ENCODE results near the gene HTRA2.

Gene HTRA2

GRCh38 chr2:74516650-74517049, 13.1 kb upstream of the HTRA2 start:
- DNase-seq = no peak

GRCh38 chr2:74522516-74522915, 7.2 kb upstream of the HTRA2 start:
- DNase-seq = no peak

- DNase-seq = no peak
Observed at GRCh38 chr2:74524005-74524404, 5.7 kb upstream of the HTRA2 start.

DNA sequence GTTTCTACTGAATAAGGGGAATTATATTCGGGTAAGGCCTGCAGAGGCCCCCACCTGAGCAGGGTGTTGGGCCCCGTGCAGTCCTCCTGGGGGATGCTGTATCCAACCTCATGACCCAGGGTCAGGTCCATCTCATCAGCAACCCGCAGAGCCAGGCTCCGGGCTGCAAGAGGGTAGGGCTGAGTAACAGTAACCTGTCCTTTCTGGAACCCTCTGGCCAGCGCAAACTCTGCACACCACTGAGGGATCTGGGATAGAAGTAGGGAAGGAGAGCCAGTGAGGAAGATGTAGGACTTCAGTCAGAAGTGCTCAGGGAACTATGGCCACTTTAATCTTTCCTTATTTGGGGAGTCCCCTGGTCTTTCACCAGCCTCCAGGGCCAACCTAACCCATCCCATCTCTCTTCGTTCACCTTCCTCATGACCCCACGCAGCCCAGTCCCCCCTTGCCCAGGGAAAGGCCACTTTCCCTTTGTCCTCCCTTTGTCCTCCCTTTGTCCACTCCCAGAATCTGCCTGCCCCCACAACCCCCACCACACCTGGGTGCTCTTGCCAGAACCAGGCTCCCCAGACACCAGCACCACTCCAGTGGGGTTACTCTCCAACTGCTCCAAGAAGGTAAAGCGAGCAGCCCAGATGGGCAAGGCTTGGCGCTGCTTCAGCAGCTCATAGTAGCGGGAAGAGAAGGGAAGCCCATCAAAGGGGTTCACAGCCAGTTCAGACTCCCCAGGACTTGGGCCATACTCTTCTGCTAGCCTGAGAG, 4.6 kb upstream of the HTRA2 start:
- no peak for DNase-seq

- peak; percentile 69 for DNase-seq
Observed at GRCh38 chr2:74525717-74526648, 3.8 kb upstream of the HTRA2 start, which contains the start of gene DQX1. TSS of gene DQX1 (minus strand) at chr2:74526231. CDS start at chr2:74525729, 502 bp downstream.

DNA sequence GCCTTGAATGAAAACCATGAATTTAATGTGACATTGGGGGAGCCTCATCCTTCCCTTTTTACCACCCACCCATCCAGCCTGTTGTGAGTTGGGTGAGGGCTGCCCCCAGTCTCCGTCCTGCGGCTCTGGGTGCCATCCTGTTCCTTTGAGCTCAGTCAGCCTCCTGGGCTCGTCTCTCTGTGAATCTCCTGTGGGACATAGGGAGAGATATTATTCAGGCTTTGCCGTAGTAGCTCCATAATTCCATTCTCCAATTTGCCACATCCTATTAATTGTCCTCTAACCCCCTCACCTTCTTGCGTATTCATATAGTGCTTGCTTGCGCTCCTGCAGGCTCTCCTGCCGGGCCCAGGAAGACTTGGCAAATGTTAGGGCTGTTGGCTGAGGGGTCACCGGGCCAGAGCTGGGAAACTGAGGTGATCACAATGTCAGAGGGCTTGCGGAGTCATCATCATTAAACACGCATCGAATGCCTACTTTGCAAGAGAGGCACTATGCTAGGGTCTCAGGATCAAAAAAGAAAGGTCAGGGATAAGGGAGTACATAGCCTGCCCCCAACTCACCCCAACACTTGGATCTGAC, 3.0 kb upstream of the HTRA2 start:
- DNase-seq = no peak

DNA sequence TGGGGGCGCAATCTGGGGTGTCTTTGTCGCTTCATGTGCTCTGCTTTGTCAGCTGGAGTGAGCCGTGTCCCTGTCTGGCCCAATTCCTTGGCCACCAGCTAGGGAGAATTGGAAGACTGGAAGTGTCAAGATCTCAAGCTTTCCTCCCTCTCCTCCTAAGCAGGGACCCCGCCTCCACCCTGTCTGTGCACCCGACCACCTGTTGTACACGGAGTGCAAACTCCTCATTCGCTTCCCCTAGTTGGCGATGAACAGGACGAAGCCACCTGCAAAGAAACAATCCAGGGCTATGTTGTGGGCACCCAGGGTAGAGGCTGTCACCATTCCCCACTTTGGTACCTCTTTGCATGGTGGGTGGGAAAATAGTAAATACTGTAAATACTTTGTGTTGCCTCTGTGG, 2.0 kb upstream of the HTRA2 start:
- no peak for DNase-seq

- peak; percentile 33 for DNase-seq
Observed at GRCh38 chr2:74528600-74529356, 955 bp upstream of the HTRA2 start.

DNA sequence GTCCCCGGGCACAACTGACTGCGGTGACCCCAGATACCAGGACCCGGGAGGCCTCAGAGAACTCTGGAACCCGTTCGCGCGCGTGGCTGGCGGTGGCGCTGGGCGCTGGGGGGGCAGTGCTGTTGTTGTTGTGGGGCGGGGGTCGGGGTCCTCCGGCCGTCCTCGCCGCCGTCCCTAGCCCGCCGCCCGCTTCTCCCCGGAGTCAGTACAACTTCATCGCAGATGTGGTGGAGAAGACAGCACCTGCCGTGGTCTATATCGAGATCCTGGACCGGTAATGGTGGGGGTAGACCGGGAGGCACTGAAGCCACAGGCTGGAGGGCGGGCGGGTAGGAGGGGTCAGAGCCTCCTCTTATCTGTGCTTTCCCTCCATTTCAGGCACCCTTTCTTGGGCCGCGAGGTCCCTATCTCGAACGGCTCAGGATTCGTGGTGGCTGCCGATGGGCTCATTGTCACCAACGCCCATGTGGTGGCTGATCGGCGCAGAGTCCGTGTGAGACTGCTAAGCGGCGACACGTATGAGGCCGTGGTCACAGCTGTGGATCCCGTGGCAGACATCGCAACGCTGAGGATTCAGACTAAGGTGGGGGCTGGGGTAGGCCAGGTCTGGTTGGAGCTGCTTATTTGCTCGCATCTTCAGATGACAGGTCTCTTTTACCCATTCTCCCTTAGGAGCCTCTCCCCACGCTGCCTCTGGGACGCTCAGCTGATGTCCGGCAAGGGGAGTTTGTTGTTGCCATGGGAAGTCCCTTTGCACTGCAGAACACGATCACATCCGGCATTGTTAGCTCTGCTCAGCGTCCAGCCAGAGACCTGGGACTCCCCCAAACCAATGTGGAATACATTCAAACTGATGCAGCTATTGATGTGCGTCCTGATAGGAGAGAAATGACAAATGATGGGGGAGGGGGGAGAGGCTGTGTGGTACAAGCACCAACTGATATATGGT, 780 bp downstream of the HTRA2 start:
- DNase-seq = peak; percentile 68

DNA sequence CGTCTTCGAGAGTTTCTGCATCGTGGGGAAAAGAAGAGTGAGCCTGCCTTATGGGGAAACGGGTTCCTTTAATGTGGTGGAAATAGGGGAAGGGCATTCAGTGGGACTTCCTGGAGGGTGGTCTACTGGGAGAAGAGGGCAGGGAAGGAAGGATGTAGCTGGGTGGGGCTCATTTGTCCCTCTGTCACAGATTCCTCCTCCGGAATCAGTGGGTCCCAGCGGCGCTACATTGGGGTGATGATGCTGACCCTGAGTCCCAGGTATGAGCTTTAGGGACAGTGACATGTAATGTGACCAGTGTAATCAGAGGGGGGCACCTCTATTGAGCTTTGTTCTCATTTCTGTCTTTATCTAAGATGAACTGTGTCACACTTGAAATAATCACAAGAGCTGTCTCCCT, 1.9 kb downstream of the HTRA2 start:
- DNase-seq = no peak

- no peak for DNase-seq
Observed at GRCh38 chr2:74532222-74532621, 2.5 kb downstream of the HTRA2 start.

- no peak for DNase-seq
Observed at GRCh38 chr2:74533464-74533863, 3.7 kb downstream of the HTRA2 start.

DNA sequence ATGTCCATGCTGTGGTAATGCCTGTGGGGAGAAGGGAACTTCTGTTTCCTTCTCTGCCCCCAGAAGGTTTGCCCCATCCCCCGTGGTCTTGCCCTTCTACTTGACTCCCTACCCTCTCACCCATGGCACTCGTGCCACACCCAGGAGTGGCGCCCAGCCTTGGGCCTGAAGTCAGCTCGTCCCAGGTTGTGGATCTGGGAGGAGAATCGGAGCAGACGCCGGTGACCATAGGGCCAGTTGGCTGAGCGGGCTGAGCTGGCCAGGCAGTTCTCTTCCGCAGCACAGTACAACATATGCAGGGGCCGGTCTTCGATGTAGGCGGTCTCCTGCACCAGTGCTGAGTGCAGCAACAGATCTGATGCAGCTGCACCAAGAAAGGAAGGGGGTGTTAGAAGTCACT, 4.7 kb downstream of the HTRA2 start:
- DNase-seq = no peak

GRCh38 chr2:74535440-74535965, 5.8 kb downstream of the HTRA2 start:
- DNase-seq = no peak

DNA sequence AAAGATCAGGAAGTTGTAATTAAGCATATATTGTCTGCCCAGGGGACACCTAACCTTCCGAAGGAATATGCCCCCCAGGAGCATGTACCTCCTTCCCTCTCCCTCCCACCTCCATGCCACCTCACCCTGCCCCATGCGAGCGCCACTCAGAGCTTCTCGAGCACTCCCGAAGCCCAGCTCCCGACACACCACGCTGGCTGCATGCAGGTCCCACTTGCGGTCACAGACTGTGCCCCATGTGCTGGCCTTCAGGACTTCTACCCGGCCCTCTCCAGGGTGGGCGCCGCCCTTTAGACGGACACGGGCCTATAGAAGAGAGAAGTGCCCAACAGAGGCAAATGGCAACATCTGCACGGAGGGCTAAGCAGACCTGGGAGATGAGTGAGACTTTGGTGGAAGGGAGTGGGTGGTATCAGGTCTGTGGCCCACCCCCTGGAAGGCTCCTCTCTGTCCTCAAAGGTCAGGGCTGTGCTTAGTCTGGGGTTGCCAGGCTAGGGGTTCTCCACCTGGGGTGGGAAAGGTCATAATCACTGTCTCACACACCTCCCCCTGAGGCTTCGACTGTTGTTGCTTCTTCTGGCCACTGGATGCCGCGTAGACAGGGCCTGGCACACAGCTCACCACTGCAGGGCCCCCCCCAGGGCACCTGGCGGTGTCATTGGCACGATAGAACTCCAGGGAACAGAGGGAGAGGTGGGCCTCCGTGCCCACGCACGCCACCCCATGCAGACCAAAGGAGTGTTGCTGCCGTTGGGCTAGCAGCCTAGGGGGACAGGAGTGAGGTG, 6.6 kb downstream of the HTRA2 start:
- DNase-seq = no peak

DNA sequence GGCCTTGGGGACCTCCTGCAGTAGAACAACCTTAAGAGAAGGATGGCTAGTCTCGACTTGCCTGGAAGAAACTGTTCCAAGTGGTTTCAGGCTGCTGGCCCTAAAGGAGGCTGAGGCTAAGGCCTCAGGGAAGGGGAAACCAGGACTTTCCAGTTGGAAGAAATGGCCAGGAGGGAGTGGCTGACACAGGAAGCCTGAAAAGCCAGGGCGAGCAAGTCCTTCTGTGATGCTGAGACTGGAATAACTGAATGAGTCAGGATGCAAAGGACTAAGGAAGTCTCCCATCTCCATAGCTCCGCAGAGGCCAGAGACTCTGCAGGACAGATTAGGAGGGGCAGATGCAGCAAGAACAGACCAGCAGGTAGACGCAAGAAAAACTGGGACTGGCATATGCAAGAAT, 7.4 kb downstream of the HTRA2 start:
- DNase-seq = no peak

DNA sequence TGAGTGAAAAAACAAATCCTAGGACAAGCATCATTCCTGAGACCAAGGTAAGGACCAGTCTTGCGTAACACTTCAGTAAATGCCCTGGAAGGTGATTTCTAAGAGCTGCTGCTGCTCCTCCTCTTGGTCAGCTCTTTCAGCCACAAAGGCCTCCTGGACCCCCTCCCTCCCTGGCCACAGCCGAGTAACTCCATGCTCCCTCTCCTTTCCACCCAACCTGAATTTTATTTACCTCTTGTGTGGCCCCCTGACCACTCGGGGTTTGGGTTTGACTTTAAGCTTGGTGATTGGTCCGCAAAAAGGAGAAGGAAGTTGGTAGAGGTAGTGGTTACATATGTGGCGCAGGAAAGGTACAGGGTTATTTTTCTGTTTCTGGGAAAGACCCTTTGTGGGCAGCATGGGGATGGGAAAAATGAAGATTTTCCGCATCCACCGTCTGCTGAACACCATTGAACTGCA, 9.2 kb downstream of the HTRA2 start:
- DNase-seq = no peak

GRCh38 chr2:74540291-74540690, 10.6 kb downstream of the HTRA2 start:
- DNase-seq = no peak

- no peak for DNase-seq
Observed at GRCh38 chr2:74542978-74543377, 13.2 kb downstream of the HTRA2 start.

DNA sequence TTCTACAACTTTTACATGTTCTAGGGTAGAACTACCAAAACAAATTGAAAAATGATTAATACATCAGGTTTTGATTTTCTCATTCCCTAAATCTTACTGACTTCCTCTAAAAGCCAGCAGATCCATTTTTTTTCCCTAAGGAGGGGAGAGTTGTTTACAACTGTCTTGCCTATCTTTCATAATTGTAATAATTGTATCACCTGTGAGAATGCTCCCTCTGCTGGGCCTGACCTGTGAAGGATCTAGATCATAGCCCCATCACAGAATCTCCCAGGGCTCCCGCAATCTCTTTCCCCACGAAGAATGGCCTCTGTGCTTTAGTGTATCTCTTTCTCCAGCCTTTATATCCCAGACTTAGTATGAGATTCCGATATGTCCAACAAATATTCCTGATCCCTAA, 14.9 kb downstream of the HTRA2 start:
- DNase-seq = no peak
